OCI-LY1 (cell line): ENCODE data around the gene TPBGL.

ENCODE experiments used
- EZH2 ChIP-seq: fragments of 200-600 bp; sonication (generic), shearing (Covaris generic); IDR thresholded peaks from 2 replicates; pipeline ENCODE4 v1.8.0; 2017; ENCODE audit warnings: borderline replicate concordance, mixed run types, mild to moderate bottlenecking, antibody characterized with exemption, low read length, moderate library complexity, mixed read lengths
- TF ChIP-seq, protein P1 (sequence below): fragments of 200-600 bp; sonication (generic), shearing (Covaris generic); IDR thresholded peaks from 2 replicates; pipeline ENCODE4 v1.5.1; 2017; ENCODE audit warnings: mild to moderate bottlenecking, antibody characterized with exemption, low read length, moderate library complexity, mixed read lengths

DNA sequence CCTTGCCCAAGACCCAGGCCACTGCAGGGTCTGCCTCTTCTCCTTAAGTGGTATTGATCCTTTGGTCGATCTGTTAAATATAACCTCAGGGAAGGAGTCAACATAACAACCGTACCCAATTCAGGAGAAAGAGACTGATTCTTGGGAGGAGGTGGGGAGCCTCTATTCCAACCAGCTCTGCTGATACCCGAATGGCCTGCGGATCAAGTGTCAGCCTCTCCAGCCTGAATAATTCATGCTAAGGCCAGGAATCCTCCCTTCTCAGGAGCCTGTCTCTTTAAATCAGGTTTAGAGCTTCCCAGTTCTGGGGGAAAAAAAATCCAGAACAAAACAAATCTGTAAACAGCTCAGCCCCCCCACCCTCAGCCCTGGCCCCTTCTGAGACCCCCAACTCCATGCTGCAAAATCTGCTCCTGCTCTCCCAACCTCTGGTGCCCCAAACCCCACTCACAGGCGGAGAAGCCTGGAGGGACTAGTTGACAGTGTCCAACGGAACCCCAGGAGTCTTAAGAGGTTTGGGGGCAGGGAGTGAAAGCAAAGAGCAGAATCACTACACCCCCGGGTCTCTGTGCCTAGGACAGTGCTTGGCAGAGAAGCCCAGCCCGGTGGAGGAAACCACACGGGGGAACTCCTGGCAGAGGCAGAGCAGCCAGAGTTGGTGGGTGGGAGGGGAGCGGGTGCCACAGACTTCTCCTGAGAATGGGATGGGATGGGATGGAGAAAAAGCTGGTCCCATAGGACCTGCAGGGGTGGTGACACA is 863 bp upstream of the TPBGL start:
- TF ChIP-seq, protein P1, sequence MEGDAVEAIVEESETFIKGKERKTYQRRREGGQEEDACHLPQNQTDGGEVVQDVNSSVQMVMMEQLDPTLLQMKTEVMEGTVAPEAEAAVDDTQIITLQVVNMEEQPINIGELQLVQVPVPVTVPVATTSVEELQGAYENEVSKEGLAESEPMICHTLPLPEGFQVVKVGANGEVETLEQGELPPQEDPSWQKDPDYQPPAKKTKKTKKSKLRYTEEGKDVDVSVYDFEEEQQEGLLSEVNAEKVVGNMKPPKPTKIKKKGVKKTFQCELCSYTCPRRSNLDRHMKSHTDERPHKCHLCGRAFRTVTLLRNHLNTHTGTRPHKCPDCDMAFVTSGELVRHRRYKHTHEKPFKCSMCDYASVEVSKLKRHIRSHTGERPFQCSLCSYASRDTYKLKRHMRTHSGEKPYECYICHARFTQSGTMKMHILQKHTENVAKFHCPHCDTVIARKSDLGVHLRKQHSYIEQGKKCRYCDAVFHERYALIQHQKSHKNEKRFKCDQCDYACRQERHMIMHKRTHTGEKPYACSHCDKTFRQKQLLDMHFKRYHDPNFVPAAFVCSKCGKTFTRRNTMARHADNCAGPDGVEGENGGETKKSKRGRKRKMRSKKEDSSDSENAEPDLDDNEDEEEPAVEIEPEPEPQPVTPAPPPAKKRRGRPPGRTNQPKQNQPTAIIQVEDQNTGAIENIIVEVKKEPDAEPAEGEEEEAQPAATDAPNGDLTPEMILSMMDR = no peak
- TF ChIP-seq EZH2 = no peak
